HFFc6 (cell line): ENCODE data around the gene VANGL1. TPM values are rescaled to one million over a fixed set of nuclear protein-coding genes. Genes with fewer than 3 reads are reported as not detected.

ENCODE experiments used
- DNase-seq: peaks from one replicate; pipeline ENCODE4 v3.0.0-alpha.2; 2018
- H3K27ac Mint-ChIP-seq: 2 replicates; pipeline ENCODE4 v1.8.0; 2020; ENCODE audit warnings: mild to moderate bottlenecking, mixed read lengths
- H3K27me3 Mint-ChIP-seq: 2 replicates; pipeline ENCODE4 v1.8.0; 2021; ENCODE audit warnings: mild to moderate bottlenecking, moderate library complexity, mixed read lengths; ENCODE audit not compliant: insufficient read depth
- H3K36me3 Mint-ChIP-seq: 2 replicates; pipeline ENCODE4 v1.8.0; 2021; ENCODE audit warnings: low read depth, mixed read lengths
- H3K4me1 Mint-ChIP-seq: 2 replicates; pipeline ENCODE4 v1.8.0; 2020; ENCODE audit warnings: low read depth, mixed read lengths
- H3K4me3 Mint-ChIP-seq: 2 replicates; pipeline ENCODE4 v1.8.0; 2020; ENCODE audit warnings: mild to moderate bottlenecking, moderate library complexity, mixed read lengths
- H3K9me3 Mint-ChIP-seq: 2 replicates; pipeline ENCODE4 v1.8.0; 2020; ENCODE audit warnings: mild to moderate bottlenecking, mixed read lengths
- CTCF ChIP-seq: fragments of 200-600 bp; sonication (generic); IDR thresholded peaks from 2 replicates; pipeline ENCODE4 v1.5.0; 2021; ENCODE audit warnings: antibody characterized with exemption, mild to moderate bottlenecking
- total RNA-seq, 6 experiments: library from RNA; stranded (reverse); fragmentation: NEBNext Ultra II Directional; extraction: Animal tissue kit (Norgen Biotek cat#: 25700); gene quantifications; 2 replicates in 1 of 6; 3 replicates in 5 of 6; pipeline ENCODE4 v1.2.3, GENCODE V29; 2021

The VANGL1 gene
- total RNA-seq, 6 experiments from 2014 or later: 14.7 to 20.6 (median 18.5) TPM

GRCh38 chr1:115679141-115679611, 37.4 kb downstream of the VANGL1 start:
- peak; percentile 60 for DNase-seq
- Mint-ChIP-seq H3K4me1 (peaks cover 28% of the 10 kb centered on the region), H3K4me3 (no peak overlapping the region), H3K36me3 (peaks cover 12% of the 10 kb centered on the region), H3K27me3 (no peaks in the 10 kb centered on the region; the same call in 1 of the 2 replicates), H3K27ac (peak overlapping the region; percentile 46; the same call in 1 of the 2 replicates), H3K9me3 (no peaks in the 10 kb centered on the region)
- TF ChIP-seq CTCF: no peak

GRCh38 chr1:115680730-115681111, 39.0 kb downstream of the VANGL1 start:
- H3K4me1 Mint-ChIP-seq: peaks cover 28% of the 10 kb centered on the region
- no peaks in the 10 kb centered on the region; the same call in 1 of the 2 replicates for H3K27me3 Mint-ChIP-seq
- no peak for DNase-seq
- peaks cover 12% of the 10 kb centered on the region for H3K36me3 Mint-ChIP-seq
- TF ChIP-seq CTCF: no peak
- no peaks in the 10 kb centered on the region for H3K9me3 Mint-ChIP-seq
- H3K4me3 Mint-ChIP-seq: no peak overlapping the region
- H3K27ac Mint-ChIP-seq: no peak overlapping the region

GRCh38 chr1:115682792-115683191, 41.0 kb downstream of the VANGL1 start:
- Mint-ChIP-seq H3K4me1 (peaks cover 21% of the 10 kb centered on the region), H3K27me3 (no peaks in the 10 kb centered on the region), H3K4me3 (no peak overlapping the region), H3K9me3 (no peaks in the 10 kb centered on the region), H3K27ac (no peak overlapping the region), H3K36me3 (peaks cover 13% of the 10 kb centered on the region)
- TF ChIP-seq CTCF: no peak
- DNase-seq: no peak

GRCh38 chr1:115685029-115685705, 43.4 kb downstream of the VANGL1 start:
- no peak overlapping the region for H3K27ac Mint-ChIP-seq
- peaks cover 17% of the 10 kb centered on the region for H3K36me3 Mint-ChIP-seq
- H3K4me1 Mint-ChIP-seq: no peaks in the 10 kb centered on the region
- no peak for DNase-seq
- H3K4me3 Mint-ChIP-seq: no peak overlapping the region
- H3K9me3 Mint-ChIP-seq: no peaks in the 10 kb centered on the region
- no peaks in the 10 kb centered on the region for H3K27me3 Mint-ChIP-seq
- no peak for TF ChIP-seq CTCF

GRCh38 chr1:115687744-115688143, 46.0 kb downstream of the VANGL1 start:
- no peak overlapping the region for H3K27ac Mint-ChIP-seq
- DNase-seq: no peak
- peaks cover 26% of the 10 kb centered on the region for H3K36me3 Mint-ChIP-seq
- H3K9me3 Mint-ChIP-seq: no peaks in the 10 kb centered on the region
- H3K4me1 Mint-ChIP-seq: no peaks in the 10 kb centered on the region
- TF ChIP-seq CTCF: no peak
- H3K27me3 Mint-ChIP-seq: no peaks in the 10 kb centered on the region
- no peak overlapping the region for H3K4me3 Mint-ChIP-seq
